Measurements from ENCODE around the gene ZSCAN5B.

ZSCAN5B gene

GRCh38 chr19:56144831-56145230 is 52.8 kb downstream of the ZSCAN5B start:
- DNase-seq (ENCODE audit: low read depth in 2 of 2) = no peak

GRCh38 chr19:56144376-56144775 is 53.2 kb downstream of the ZSCAN5B start:
- no peak for DNase-seq (ENCODE audit: low read depth in 2 of 2)

GRCh38 chr19:56142897-56143434 is 54.6 kb downstream of the ZSCAN5B start:
- DNase-seq (ENCODE audit: low read depth in 2 of 2) = no peak

DNA sequence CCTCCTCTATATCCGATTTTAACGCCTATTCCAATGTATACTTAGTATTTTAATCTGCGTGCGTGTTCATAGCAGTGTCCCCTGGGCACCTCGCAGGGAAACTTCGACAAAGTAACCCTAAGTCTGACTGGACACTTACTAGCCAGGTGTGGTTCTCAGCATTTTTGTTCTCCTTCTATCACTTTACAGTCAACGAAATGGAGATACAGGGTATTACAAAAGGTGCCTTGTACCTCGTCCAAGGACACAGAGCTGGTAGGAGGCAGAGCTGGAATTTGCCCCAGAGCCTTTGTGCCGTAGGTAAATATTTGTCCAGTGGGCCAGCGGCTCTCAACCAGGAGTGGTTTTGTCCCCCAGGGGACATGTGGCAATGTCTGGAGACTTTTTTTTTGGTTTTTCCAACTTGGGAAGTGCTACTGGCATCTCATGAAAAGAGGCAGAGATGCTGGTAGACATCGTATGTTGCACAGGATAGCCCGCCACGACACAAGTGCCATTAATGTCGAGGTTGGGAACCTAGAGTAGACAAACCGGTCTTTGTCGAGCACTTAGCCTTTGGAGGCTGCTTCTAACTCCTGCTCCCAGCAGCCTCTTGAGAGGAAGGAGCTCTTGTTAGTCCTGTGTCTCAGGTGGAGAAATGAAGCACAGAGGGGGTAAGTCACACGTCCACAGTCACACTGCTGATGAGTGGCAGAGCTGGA is 55.3 kb downstream of the ZSCAN5B start:
- DNase-seq (ENCODE audit: low read depth in 2 of 2) = no peak

- no peak for DNase-seq (ENCODE audit: low read depth in 2 of 2)
These were observed 56.1 kb downstream of the ZSCAN5B start for GRCh38 chr19:56141417-56141993.

- DNase-seq (ENCODE audit: low read depth in 2 of 2) = peak; percentile 96 to 97
These were observed 56.8 kb downstream of the ZSCAN5B start, which contains the start of gene ZNF444 for GRCh38 chr19:56140583-56141416. Gene ZNF444, plus strand, starts transcription at chr19:56141287. Its CDS starts 5,625 bp downstream, at chr19:56146912.

DNA sequence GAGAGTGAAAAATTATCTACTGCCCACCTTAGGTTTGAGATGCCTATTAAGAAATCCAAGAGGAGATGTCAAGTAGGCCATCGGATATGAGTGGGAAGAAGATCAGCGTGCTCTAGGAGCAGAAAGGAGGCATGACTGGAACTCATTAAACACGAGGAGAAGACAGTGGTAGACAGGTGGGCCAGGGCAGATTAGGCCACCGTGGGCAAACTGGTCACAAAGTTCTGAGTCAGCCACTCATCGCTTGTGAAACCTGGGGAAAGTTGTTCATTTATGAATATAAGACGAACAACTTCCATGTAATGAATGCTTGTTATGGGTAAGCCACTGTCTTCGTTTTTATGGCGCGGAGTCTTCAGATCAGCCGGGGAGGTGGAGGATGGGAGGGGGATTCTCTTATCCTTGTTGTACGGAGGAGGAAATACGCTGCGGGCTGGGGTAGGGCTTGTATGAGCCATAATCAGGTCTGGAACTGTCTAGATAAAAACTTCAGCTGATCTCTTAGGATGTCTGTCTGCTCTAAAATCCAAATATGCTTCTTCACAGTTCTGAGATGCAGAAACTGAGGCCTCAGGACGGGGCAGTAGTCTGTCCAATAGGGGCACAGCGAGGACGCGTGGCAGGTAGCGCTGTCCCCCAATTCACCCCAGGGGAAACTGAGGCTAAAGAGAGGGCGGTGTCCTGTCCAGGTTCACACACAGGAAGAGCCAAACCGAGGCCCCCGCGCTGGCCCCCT is 57.6 kb downstream of the ZSCAN5B start:
- DNase-seq (ENCODE audit: low read depth in 2 of 2) = no peak
